IMR-90 (cell line): ENCODE data around the gene SLC15A1. TPM values are rescaled to one million over a fixed set of nuclear protein-coding genes. Genes with fewer than 3 reads are reported as not detected.

Experiments
- ATAC-seq: fragments of 200-7000 bp; cut with Tn5 transposase; 2 replicates; pipeline ENCODE4 v1.9.1; 2020; ENCODE audit warnings: low read depth, mild to moderate bottlenecking, moderate library complexity
- BruUV-seq: library from RNA; stranded (reverse); fragments of 400-500 nt; replicated peaks from 2 replicates; lab custom pipeline; 2021; lab: Mats Ljungman, UMichigan
- CTCF ChIA-PET: fragments of 300-600 bp; formaldehyde crosslinking; extraction: SDS; loops from one replicate; lab custom pipeline; 2021; ENCODE audit warnings: antibody characterized with exemption; lab: Yijun Ruan, JAX
- POLR2A ChIA-PET: fragments of 300-600 bp; sonication (Branson Sonifier 250); formaldehyde crosslinking; loops from one replicate; lab custom pipeline; 2022; ENCODE audit warnings: antibody characterized with exemption; ENCODE audit not compliant: unreplicated experiment; lab: Charles Lee
- DNase-seq: peaks from one replicate; pipeline ENCODE4 v3.0.0; 2013
- H2AFZ ChIP-seq: replicated peaks from 2 replicates; pipeline ENCODE3; 2013; ENCODE audit warnings: low read length, mild to moderate bottlenecking; ENCODE audit not compliant: poor library complexity
- H2AK5ac ChIP-seq: 2 replicates; pipeline ENCODE4 v1.6.1; 2013; ENCODE audit warnings: low read depth, low read length, inconsistent platforms
- H2AK9ac ChIP-seq: replicated peaks from 2 replicates; pipeline ENCODE3; 2013; ENCODE audit warnings: mild to moderate bottlenecking, low read depth, low read length, moderate library complexity; ENCODE audit not compliant: poor library complexity
- H2BK120ac ChIP-seq: 2 replicates; pipeline ENCODE4 v1.6.1; 2013; ENCODE audit warnings: low read depth, low read length, inconsistent platforms
- H2BK15ac ChIP-seq: 3 replicates; pipeline ENCODE4 v1.6.1; 2013; ENCODE audit warnings: low read depth, low read length, inconsistent platforms
- H2BK20ac ChIP-seq: 2 replicates; pipeline ENCODE4 v1.6.1; 2013; ENCODE audit warnings: low read depth, mild to moderate bottlenecking, inconsistent platforms, low read length, moderate library complexity
- H2BK5ac ChIP-seq: 2 replicates; pipeline ENCODE4 v1.6.1; 2013; ENCODE audit warnings: mild to moderate bottlenecking, low read depth, low read length, inconsistent platforms; ENCODE audit not compliant: poor library complexity, severe bottlenecking
- H3K14ac ChIP-seq: replicated peaks from 2 replicates; pipeline ENCODE4 v1.6.1; 2013; ENCODE audit warnings: low read depth, low read length, inconsistent platforms
- H3K18ac ChIP-seq: 2 replicates; pipeline ENCODE4 v1.6.1; 2013; ENCODE audit warnings: low read depth, low read length, control low read depth
- H3K23ac ChIP-seq: 2 replicates; pipeline ENCODE4 v1.6.1; 2013; ENCODE audit warnings: low read depth, low read length, inconsistent platforms
- H3K27ac ChIP-seq: 2 replicates; pipeline ENCODE4 v1.5.1; 2013; ENCODE audit warnings: mild to moderate bottlenecking, control low read depth, low read length; ENCODE audit not compliant: insufficient read depth
- H3K27me3 ChIP-seq: 2 replicates; pipeline ENCODE4 v1.6.1; 2013; ENCODE audit warnings: low read length; ENCODE audit not compliant: control insufficient read depth, insufficient read depth
- H3K36me3 ChIP-seq: 2 replicates; pipeline ENCODE4 v1.6.1; 2013; ENCODE audit warnings: low read length, mixed read lengths; ENCODE audit not compliant: control insufficient read depth, insufficient read depth
- H3K4ac ChIP-seq: 2 replicates; pipeline ENCODE4 v1.6.1; 2013; ENCODE audit warnings: low read depth, low read length, inconsistent platforms
- H3K4me1 ChIP-seq: 2 replicates; pipeline ENCODE4 v1.6.1; 2013; ENCODE audit warnings: low read length, mixed read lengths; ENCODE audit not compliant: control insufficient read depth, insufficient read depth
- H3K4me2 ChIP-seq: 2 replicates; pipeline ENCODE4 v1.6.1; 2013; ENCODE audit warnings: low read depth, mild to moderate bottlenecking, control low read depth, low read length, moderate library complexity
- H3K4me3 ChIP-seq: 2 replicates; pipeline ENCODE4 v1.5.1; 2013; ENCODE audit warnings: low read depth, mild to moderate bottlenecking, control low read depth, low read length, moderate library complexity; ENCODE audit not compliant: insufficient read depth
- H3K56ac ChIP-seq: 2 replicates; pipeline ENCODE4 v1.6.1; 2013; ENCODE audit warnings: low read length, inconsistent platforms; ENCODE audit not compliant: insufficient read depth; ENCODE audit errors: extremely low read depth
- H3K79me1 ChIP-seq, 2 experiments: 2 replicates each; pipeline ENCODE4 v1.6.1; 2013; ENCODE audit warnings: low read length in 2 of 2, inconsistent platforms in 1 of 2, low read depth in 1 of 2
- H3K9ac ChIP-seq: 2 replicates; pipeline ENCODE4 v1.6.1; 2013; ENCODE audit warnings: low read depth, low read length, control low read depth
- H3K9me1 ChIP-seq: 2 replicates; pipeline ENCODE4 v1.6.1; 2013; ENCODE audit warnings: low read length, inconsistent platforms; ENCODE audit not compliant: insufficient read depth
- H3K9me3 ChIP-seq: 2 replicates; pipeline ENCODE4 v1.6.1; 2013; ENCODE audit warnings: low read length; ENCODE audit not compliant: control insufficient read depth, insufficient read depth
- H4K20me1 ChIP-seq: 2 replicates; pipeline ENCODE4 v1.6.1; 2013; ENCODE audit warnings: low read length, inconsistent platforms; ENCODE audit not compliant: insufficient read depth
- H4K5ac ChIP-seq: 2 replicates; pipeline ENCODE4 v1.6.1; 2013; ENCODE audit warnings: mild to moderate bottlenecking, low read depth, low read length, control low read depth
- H4K8ac ChIP-seq, 2 experiments: 2 replicates each; pipeline ENCODE4 v1.6.1; 2013; ENCODE audit warnings: low read depth in 2 of 2, low read length in 2 of 2, control low read depth in 1 of 2, inconsistent platforms in 1 of 2
- H4K91ac ChIP-seq: 2 replicates; pipeline ENCODE4 v1.6.1; 2013; ENCODE audit warnings: low read depth, low read length, inconsistent platforms; ENCODE audit not compliant: insufficient read depth
- BHLHE40 ChIP-seq: fragments of 150-350 bp; IDR thresholded peaks from 2 replicates; pipeline ENCODE4 v1.6.1; 2016; ENCODE audit warnings: mild to moderate bottlenecking, low read depth, low read length
- CEBPB ChIP-seq: IDR thresholded peaks from 2 replicates; pipeline ENCODE4 v1.6.1; 2012; ENCODE audit warnings: low read depth, low read length, improper control_type of control experiment
- CHD1 ChIP-seq: IDR thresholded peaks from 2 replicates; pipeline ENCODE4 v1.6.1; 2012; ENCODE audit warnings: low read depth, low read length, improper control_type of control experiment
- FOS ChIP-seq: fragments of 150-350 bp; IDR thresholded peaks from 2 replicates; pipeline ENCODE4 v1.6.1; 2016; ENCODE audit warnings: low read depth, low read length
- MAFK ChIP-seq: IDR thresholded peaks from 2 replicates; pipeline ENCODE4 v1.6.1; 2012; ENCODE audit warnings: low read depth, low read length, improper control_type of control experiment
- MAZ ChIP-seq: IDR thresholded peaks from 2 replicates; pipeline ENCODE4 v1.6.1; 2012; ENCODE audit warnings: low read depth, mild to moderate bottlenecking, low read length, improper control_type of control experiment, moderate library complexity, borderline replicate concordance
- MXI1 ChIP-seq: IDR thresholded peaks from 2 replicates; pipeline ENCODE4 v1.6.1; 2012; ENCODE audit warnings: low read depth, mild to moderate bottlenecking, low read length, moderate library complexity, borderline replicate concordance
- NFE2L2 ChIP-seq: fragments of 150-350 bp; IDR thresholded peaks from 2 replicates; pipeline ENCODE4 v1.6.1; 2016; ENCODE audit warnings: low read depth, mild to moderate bottlenecking, low read length
- POLR2A ChIP-seq: IDR thresholded peaks from 2 replicates; pipeline ENCODE4 v1.6.1; 2012; ENCODE audit warnings: mild to moderate bottlenecking, low read depth, low read length
- RAD21 ChIP-seq: IDR thresholded peaks from 2 replicates; pipeline ENCODE4 v1.6.1; 2012; ENCODE audit warnings: low read length, improper control_type of control experiment
- RCOR1 ChIP-seq: IDR thresholded peaks from 2 replicates; pipeline ENCODE4 v1.6.1; 2012; ENCODE audit warnings: mild to moderate bottlenecking, low read length, improper control_type of control experiment; ENCODE audit not compliant: insufficient replicate concordance
- RFX5 ChIP-seq: IDR thresholded peaks from 2 replicates; pipeline ENCODE4 v1.8.0; 2012; ENCODE audit warnings: low read depth, mild to moderate bottlenecking, low read length, moderate library complexity
- SMC3 ChIP-seq: fragments of 150-350 bp; IDR thresholded peaks from 2 replicates; pipeline ENCODE4 v1.6.1; 2016; ENCODE audit warnings: low read depth, mild to moderate bottlenecking, antibody characterized with exemption, low read length, moderate library complexity
- WGBS, 2 experiments: methylation state at CpG; one replicate each; pipeline versions ENCODE4 v1.1.5 to v1.1.7; 2013; ENCODE audit warnings: missing lambda C conversion rate in 2 of 2; ENCODE audit not compliant: insufficient read length in 1 of 2; ENCODE audit errors: extremely low coverage in 2 of 2; 5-methylcytosine and 5-hydroxymethylcytosine counted together
- dilution Hi-C: fragments of 300-500 bp; cut with HindIII; formaldehyde crosslinking; loops from one replicate; pipeline ENCODE4 v1.14.3; 2018; ENCODE audit warnings: low sequenced_read_pairs; ENCODE audit not compliant: unreplicated experiment
- in situ Hi-C: fragments of 300-500 bp; cut with MboI; formaldehyde crosslinking; loops from 3 replicates; pipeline ENCODE4 v1.14.3; 2019; ENCODE audit warnings: low sequenced_read_pairs, inconsistent platforms, mixed read lengths
- intact Hi-C: fragments of 100-400 bp; cut with micrococcal nuclease; formaldehyde crosslinking; loops from 2 replicates; pipeline ENCODE4 v1.10.0; 2022
- polyA plus RNA-seq, 3 experiments: library from polyadenylated mRNA; depleted of rRNA; stranded (reverse); fragments of >200 nt; gene quantifications; 2 replicates each; pipeline ENCODE4 v1.2.3, GENCODE V29; 2012; ENCODE audit warnings: low replicate concordance in 1 of 3
- total RNA-seq: library from RNA; depleted of rRNA; stranded (reverse); fragments of >200 nt; gene quantifications from 2 replicates; pipeline ENCODE4 v1.2.3, GENCODE V29; 2012
- TF ChIP-seq, protein P1 (sequence below): conservative IDR thresholded peaks from 2 replicates; pipeline ENCODE4 v1.5.1; 2012; ENCODE audit warnings: mild to moderate bottlenecking, low read depth, low read length, improper control_type of control experiment
- TF ChIP-seq, protein P2 (sequence below): fragments of 150-350 bp; IDR thresholded peaks from 2 replicates; pipeline ENCODE4 v1.6.1; 2016; ENCODE audit warnings: low read depth, mild to moderate bottlenecking, low read length, moderate library complexity, borderline replicate concordance
- TF ChIP-seq, protein P3 (sequence below): fragments of 150-350 bp; IDR thresholded peaks from 2 replicates; pipeline ENCODE4 v1.6.1; 2017; ENCODE audit warnings: mild to moderate bottlenecking, antibody characterized with exemption, low read length, low read depth

SLC15A1 gene
- total and polyA plus RNA-seq, 2 of the 4 experiments (the other 2 are of a cell fraction), result not detected

DNA sequence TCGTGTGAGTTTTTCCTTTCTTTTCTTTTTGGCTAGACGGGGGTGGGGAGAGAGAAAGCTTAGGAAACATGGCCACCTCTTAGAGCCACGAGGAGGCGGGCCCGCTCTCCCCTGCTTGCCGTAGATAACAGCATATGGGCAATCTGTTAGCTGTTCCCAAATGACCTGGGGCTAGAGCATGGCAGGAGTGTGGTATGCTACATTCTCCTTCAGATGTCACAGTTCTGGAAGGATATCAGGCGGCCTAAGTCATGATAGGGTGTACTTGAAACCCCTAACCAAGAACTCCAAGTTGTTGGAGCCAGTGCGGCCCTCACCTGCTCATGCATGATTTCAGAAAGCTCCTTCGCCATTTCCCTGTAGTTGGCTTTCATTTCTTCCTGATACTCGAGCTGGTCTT is 44.3 kb upstream of the SLC15A1 start:
- TF ChIP-seq BHLHE40 (no peak), RFX5 (no peak), POLR2A (no peak), MAFK (no peak), RCOR1 (no peak), RAD21 (no peak), MAZ (no peak), NFE2L2 (no peak), CEBPB (no peak), MXI1 (no peak), FOS (no peak), CHD1 (no peak), SMC3 (no peak)
- TF ChIP-seq, protein P1, sequence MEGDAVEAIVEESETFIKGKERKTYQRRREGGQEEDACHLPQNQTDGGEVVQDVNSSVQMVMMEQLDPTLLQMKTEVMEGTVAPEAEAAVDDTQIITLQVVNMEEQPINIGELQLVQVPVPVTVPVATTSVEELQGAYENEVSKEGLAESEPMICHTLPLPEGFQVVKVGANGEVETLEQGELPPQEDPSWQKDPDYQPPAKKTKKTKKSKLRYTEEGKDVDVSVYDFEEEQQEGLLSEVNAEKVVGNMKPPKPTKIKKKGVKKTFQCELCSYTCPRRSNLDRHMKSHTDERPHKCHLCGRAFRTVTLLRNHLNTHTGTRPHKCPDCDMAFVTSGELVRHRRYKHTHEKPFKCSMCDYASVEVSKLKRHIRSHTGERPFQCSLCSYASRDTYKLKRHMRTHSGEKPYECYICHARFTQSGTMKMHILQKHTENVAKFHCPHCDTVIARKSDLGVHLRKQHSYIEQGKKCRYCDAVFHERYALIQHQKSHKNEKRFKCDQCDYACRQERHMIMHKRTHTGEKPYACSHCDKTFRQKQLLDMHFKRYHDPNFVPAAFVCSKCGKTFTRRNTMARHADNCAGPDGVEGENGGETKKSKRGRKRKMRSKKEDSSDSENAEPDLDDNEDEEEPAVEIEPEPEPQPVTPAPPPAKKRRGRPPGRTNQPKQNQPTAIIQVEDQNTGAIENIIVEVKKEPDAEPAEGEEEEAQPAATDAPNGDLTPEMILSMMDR, result no peak
- TF ChIP-seq, protein P2, sequence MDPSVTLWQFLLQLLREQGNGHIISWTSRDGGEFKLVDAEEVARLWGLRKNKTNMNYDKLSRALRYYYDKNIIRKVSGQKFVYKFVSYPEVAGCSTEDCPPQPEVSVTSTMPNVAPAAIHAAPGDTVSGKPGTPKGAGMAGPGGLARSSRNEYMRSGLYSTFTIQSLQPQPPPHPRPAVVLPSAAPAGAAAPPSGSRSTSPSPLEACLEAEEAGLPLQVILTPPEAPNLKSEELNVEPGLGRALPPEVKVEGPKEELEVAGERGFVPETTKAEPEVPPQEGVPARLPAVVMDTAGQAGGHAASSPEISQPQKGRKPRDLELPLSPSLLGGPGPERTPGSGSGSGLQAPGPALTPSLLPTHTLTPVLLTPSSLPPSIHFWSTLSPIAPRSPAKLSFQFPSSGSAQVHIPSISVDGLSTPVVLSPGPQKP, result no peak
- TF ChIP-seq, protein P3, sequence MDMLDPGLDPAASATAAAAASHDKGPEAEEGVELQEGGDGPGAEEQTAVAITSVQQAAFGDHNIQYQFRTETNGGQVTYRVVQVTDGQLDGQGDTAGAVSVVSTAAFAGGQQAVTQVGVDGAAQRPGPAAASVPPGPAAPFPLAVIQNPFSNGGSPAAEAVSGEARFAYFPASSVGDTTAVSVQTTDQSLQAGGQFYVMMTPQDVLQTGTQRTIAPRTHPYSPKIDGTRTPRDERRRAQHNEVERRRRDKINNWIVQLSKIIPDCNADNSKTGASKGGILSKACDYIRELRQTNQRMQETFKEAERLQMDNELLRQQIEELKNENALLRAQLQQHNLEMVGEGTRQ, result no peak

More for the DNA sequence above, 44.3 kb upstream of the SLC15A1 start:
- H2BK20ac ChIP-seq, result no peak overlapping the region
- in situ Hi-C loops, result no loop called here
- H3K9ac ChIP-seq, result no peak overlapping the region
- ChIA-PET POLR2A (no interaction called here), CTCF (no interaction called here)
- H2AK9ac ChIP-seq, result no peak overlapping the region
- no peak overlapping the region for H4K91ac ChIP-seq
- H3K56ac ChIP-seq, result no peak overlapping the region
- no peak overlapping the region for H4K8ac ChIP-seq
- H3K4me3 ChIP-seq, result no peak overlapping the region
- no peak overlapping the region for H3K18ac ChIP-seq
- no peak overlapping the region for H2BK5ac ChIP-seq
- H3K4me2 ChIP-seq, result no peak overlapping the region
- dilution Hi-C loops, result no loop called here
- no peaks in the 10 kb centered on the region for H4K20me1 ChIP-seq
- WGBS, 2 experiments, result 87% methylated on average over 6 of the region's 10 CpGs; no CpG with 5 or more reads in 1 of the 2 experiments
- no peak overlapping the region for H2AFZ ChIP-seq
- no peak overlapping the region for H4K5ac ChIP-seq
- no peaks in the 10 kb centered on the region for H3K4me1 ChIP-seq
- no peaks in the 10 kb centered on the region for H3K9me3 ChIP-seq
- no peak overlapping the region for H3K23ac ChIP-seq
- H3K36me3 ChIP-seq, result no peaks in the 10 kb centered on the region
- no peak overlapping the region for H3K27ac ChIP-seq
- peaks cover 10% of the 10 kb centered on the region; the same call in 1 of the 2 replicates for H3K9me1 ChIP-seq
- no peak overlapping the region for H2BK120ac ChIP-seq
- no TSS peak for BruUV-seq
- H3K14ac ChIP-seq, result no peak overlapping the region
- H2AK5ac ChIP-seq, result no peak overlapping the region
- ATAC-seq, result no peak
- intact Hi-C loops, result no loop called here
- H2BK15ac ChIP-seq, result no peak overlapping the region
- no peaks in the 10 kb centered on the region for H3K79me1 ChIP-seq
- H3K27me3 ChIP-seq, result no peaks in the 10 kb centered on the region
- no peak overlapping the region for H3K4ac ChIP-seq
- DNase-seq, result no peak
